GM18517 (cell line): ENCODE measurements around the gene CUL4A.
"Not testable (repeated sequence)": the region's sequence is repeated elsewhere in the genome, so short reads cannot be mapped to it uniquely, and the experiment has no call there.

Source experiments
- ATAC-seq: cut with Tn5 transposase; IDR thresholded peaks from one replicate; pipeline ENCODE4 v1.9.1; 2021; ENCODE audit warnings: mild to moderate bottlenecking, moderate library complexity; ENCODE audit not compliant: unreplicated experiment

CUL4A gene

GRCh38 chr13:113283904-113284303, 74.5 kb downstream of the CUL4A start:
- no peak for ATAC-seq

DNA sequence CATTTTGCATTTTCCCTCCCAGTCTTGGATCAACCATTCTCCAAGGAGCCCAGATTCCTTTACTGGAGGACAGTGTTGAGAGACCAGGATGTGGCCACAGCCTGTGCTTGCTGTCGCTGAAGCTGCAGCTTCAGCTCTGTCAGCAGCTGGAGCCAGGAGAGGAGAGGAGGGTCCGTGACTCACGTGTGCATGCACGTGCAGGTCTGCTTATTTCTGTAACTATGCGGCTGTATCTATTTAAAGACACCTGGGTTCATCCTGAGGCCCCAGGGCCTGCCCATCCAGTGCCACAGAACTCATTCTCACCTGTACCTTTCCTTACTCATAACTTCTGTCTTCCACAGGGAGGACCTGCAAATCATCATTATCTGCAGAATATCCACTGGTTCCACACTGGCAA, 79.5 kb downstream of the CUL4A start:
- no peak for ATAC-seq

GRCh38 chr13:113291129-113291528, 81.7 kb downstream of the CUL4A start:
- ATAC-seq: no peak

DNA sequence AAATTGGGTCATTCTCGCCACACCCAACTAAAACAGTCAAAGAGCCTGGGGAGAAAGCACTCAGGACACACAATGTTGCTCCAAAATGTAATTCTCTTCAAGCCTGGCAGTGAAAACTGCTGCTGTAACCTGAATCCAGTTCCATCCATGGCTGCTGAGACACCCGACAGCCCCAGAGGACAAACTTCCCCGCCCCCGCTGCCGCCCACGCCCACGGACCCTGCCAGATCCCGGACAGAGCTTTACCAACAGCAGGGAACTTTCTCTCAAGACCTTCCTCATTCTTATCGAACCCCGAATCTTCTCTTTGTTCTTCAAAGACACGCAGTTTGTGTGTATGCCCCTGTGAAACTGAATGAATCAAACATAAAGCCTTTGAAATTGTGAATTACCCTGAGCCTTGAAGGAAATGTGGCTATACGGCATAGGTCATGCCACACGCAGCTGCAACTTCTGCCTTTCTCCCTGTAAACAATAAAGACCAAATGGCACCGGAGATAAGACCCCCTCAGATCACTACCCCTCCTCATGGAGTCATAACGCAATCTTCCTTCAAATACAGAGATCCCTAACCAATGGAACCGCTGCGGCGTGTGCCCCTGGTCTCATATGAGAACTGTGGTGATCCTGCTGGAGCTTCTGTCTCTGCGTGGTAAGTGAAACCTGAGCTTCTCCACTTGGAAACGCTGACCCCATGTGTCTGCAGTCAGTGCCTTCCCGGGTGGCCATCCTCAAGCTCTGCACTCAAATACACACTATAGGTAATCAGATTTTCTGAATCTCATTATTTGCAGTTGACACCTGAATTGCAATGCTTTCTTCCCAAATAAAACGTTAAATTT, 82.8 kb downstream of the CUL4A start:
- ATAC-seq: no peak

DNA sequence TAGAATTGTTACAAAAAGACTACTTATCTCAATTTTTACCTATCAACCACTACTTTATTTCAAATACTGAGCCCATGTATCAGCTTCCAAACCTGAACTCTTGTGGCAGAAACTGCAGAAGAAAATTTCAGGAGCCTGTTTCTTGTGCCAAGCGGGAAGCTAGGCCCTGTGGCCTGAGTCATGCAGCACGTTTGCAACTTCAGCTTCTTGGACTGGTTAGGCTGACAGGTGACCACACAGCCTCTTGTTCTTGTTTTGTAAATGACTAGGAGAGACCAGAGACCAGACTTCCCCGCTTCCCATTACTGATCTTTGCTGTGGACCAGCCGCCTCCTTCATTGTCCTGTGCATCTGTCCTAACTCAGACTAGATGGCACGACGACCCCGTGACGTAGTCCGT, 84.3 kb downstream of the CUL4A start:
- ATAC-seq: no peak

DNA sequence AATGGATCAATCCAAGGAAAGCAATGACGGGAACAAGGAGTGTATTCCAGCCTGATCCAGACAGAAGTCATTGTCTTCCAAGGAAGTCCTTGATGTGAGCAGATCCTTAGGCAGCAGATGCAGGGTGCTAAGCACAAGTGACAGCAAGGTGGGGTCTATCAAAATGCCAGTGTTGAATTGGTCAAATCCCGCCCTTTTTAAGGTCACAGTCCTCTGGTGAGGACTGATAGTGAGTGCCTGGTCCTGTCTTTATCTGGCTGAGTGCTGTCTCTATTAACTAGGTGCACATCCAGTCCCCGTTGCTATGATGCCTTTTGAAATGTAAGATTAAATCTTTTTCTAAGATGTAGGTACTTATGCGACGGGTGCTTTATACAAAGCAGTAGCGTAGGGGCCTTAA, 86.4 kb downstream of the CUL4A start:
- no peak for ATAC-seq

DNA sequence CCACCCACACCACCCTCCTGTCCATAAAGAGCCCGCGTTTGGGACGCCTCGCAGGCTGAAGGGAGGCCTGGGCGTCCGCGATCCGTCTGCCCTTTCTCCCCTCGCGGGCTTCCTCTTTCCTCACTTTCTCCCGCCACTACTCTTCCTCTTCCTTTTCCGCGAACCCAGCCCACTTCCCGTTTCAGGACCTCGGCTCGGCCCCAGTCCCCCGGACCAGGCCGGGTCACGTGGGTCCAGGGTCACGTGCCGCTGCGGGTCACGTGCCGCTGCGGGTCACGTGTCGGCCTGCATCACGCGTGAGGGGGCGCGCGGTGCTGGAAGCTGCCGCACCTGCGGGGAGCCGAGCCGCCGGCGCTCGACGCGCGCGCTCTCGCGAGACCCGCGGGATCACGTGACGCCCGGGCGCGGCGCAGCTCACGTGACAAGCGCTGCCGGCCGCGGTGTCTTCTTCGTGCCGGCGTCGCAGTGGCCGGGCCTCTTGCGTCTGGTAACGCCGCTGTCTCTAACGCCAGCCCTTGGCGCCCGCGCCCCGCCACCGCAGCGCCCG, 87.5 kb downstream of the CUL4A start, which contains the start of gene LAMP1:
Gene LAMP1 (plus strand): TSS at position 417 of the 547 bp plus-strand sequence. CDS start 196 bp downstream, outside the sequence.
- ATAC-seq: peak; percentile 72

- ATAC-seq: peak; percentile 28
These were observed 88.1 kb downstream of the CUL4A start for GRCh38 chr13:113297370-113298042.

GRCh38 chr13:113298043-113298945, 88.9 kb downstream of the CUL4A start:
- ATAC-seq: no peak

DNA sequence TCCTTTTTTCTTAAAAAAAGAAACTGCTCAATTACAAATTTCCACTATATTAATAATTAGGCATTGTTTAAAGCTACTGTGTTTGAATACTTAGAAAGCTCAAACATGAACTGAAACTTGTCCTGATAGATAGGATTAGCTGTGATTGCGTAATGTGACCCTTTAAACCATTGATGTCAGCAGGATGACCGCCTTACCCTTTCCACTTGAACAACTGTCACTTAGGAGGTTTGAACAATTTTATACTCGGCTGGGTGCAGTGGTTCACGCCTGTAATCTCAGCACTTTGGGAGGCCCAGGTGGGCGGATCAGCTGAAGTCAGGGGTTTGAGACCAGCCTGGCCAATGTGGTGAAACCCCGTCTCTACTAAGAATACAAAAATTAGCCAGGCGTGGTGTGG, 90.5 kb downstream of the CUL4A start:
- no peak for ATAC-seq

- no peak for ATAC-seq
These were observed 93.6 kb downstream of the CUL4A start for GRCh38 chr13:113302986-113303385.

DNA sequence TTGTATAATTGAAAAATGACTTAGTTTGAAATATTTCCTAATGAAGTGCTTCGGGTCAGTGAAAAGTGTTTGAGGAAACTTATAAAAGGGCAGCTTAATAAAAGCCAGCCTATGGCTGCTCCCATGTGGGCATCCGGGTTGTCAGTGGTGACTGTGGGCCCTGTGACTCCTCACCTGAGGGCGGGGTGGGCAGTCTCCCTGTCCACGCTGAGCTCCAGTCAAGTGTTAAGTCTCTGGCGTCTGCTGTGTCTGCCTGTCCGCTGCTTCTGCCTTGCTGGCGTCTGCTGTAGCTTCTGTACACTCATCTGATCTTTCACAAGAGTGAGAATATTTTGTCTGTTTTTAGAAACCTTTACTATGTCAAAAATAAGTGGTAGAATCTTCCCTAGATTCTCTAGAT, 94.7 kb downstream of the CUL4A start:
- ATAC-seq: no peak

DNA sequence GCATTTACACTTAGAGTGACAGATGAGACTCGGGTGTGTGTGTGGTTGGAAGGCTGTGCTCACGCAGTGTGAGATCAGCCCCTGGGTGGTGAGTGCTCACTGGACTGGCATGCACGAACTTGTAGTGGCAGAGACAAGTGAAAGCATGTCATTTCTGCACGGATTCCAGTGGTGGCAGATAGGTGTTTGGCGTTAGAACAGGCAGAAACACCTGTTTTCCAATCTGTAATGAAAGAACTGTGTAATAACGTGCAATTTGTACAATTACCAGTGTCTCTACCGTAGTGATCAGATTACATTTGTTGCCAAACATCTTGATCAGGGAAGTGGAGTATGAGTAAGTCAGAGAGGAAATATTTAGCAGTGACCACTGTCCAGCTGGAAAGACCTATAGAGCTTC, 95.8 kb downstream of the CUL4A start:
- ATAC-seq: no peak

GRCh38 chr13:113307491-113307890, 98.1 kb downstream of the CUL4A start:
- no peak for ATAC-seq

- no peak for ATAC-seq
These were observed 100.1 kb downstream of the CUL4A start for GRCh38 chr13:113309473-113309872.

DNA sequence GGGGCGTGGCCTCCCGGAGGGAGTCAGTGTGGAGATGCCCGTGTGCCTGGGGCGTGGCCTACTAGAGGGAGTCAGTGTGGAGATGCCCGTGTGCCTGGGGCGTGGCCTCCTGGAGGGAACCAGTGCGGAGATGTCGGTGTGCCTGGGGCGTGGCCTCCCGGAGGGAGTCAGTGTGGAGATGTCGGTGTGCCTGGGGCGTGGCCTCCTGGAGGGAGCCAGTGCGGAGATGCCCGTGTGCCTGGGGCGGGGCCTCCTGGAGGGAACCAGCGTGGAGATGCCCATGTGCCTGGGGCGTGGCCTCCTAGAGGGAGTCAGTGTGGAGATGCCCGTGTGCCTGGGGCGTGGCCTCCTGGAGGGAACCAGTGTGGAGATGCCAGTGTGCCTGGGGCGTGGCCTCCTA, 104.7 kb downstream of the CUL4A start:
- ATAC-seq: not testable (repeated sequence)

DNA sequence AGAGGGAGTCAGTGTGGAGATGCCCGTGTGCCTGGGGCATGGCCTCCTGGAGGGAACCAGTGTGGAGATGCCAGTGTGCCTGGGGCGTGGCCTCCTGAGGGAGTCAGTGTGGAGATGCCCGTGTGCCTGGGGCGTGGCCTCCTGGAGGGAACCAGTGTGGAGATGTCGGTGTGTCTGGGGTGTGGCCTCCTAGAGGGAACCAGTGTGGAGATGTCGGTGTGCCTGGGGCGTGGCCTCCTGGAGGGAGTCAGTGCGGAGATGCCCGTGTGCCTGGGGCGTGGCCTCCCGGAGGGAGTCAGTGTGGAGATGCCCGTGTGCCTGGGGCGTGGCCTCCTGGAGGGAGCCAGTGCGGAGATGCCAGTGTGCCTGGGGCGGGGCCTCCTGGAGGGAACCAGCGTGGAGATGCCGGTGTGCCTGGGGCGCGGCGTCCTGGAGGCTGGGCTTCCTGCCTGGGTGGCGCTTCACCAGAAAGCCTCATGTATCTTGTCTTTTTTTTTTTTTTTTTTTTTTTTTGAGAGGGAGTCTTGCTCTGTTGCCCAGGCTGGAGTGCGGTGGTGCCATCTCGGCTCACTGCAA, 105.6 kb downstream of the CUL4A start:
- ATAC-seq: not testable (repeated sequence)

DNA sequence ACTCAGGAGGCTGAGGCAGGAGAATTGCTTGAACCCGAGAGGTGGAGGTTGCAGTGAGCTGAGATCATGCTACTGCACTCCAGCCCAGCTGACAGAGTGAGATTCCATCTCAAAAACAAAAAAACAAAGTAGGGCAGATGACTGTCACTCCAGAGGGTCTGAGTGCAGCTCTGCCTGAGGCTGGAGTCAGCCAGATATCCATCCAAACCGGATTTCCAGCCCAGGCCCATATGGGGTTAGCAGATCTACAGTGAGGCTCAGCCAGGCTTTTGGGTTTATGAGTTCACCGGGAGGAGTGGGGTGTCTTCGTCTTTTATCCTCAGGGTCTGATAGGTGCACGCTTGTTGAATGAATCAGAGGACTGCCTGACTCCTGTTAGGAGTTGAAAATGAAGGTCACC, 106.6 kb downstream of the CUL4A start:
- ATAC-seq: no peak
